GM10248 (cell line): ENCODE data around the gene SSRP1.

Experiments
- CTCF ChIA-PET: fragments of 300-600 bp; sonication (Branson Sonifier 250); formaldehyde crosslinking; extraction: SDS; loops from one replicate; lab custom pipeline; 2021; ENCODE audit warnings: antibody characterized with exemption; lab: Yijun Ruan, JAX
- POLR2A ChIA-PET: fragments of 350-650 bp; sonication (Branson Sonifier 250); formaldehyde crosslinking; extraction: SDS; loops from one replicate; lab custom pipeline; 2020; ENCODE audit warnings: antibody characterized with exemption; lab: Yijun Ruan, JAX
- DNase-seq: peaks from one replicate; pipeline ENCODE4 v3.0.0; 2012; ENCODE audit errors: extremely low spot score
- TF ChIP-seq, protein P1 (sequence below): IDR thresholded peaks from 2 replicates; pipeline ENCODE4 v1.5.1; 2012; ENCODE audit warnings: mild to moderate bottlenecking, low read depth; ENCODE audit errors: extremely low read depth, missing control alignments, control extremely low read depth

The SSRP1 gene

DNA sequence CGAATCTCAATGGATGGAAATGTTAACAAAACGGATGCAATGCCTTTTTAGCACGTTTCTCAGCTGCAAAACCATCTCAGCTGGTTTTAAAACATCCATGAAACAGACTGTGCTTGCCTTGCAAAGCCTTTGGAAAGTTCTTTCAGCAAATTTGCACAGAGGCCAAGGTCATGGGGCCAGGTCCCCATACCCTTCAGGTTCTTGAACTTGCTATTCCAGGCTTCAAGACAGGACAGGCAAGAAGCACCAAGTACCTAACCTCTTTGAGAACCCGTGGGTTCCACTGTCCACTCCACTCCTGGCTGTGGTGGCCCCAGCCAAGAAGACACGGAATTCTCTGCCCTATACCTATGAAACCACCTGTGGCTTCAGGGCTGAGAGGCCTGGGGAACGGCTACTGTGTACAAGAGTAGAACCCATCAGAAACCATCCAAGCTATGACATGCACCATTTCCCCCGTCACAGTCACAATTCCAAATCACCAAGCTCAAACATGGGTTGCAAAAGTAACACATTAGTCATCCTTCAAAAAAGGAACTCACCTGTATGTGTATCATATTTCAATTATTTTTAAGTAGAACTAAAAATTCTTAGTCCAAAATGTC is 27.9 kb downstream of the SSRP1 start:
- TF ChIP-seq, protein P1, sequence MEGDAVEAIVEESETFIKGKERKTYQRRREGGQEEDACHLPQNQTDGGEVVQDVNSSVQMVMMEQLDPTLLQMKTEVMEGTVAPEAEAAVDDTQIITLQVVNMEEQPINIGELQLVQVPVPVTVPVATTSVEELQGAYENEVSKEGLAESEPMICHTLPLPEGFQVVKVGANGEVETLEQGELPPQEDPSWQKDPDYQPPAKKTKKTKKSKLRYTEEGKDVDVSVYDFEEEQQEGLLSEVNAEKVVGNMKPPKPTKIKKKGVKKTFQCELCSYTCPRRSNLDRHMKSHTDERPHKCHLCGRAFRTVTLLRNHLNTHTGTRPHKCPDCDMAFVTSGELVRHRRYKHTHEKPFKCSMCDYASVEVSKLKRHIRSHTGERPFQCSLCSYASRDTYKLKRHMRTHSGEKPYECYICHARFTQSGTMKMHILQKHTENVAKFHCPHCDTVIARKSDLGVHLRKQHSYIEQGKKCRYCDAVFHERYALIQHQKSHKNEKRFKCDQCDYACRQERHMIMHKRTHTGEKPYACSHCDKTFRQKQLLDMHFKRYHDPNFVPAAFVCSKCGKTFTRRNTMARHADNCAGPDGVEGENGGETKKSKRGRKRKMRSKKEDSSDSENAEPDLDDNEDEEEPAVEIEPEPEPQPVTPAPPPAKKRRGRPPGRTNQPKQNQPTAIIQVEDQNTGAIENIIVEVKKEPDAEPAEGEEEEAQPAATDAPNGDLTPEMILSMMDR, result no peak
- no peak for DNase-seq
- ChIA-PET CTCF (interaction anchor here (0.7 to 1.4 kb wide), 2 partner anchors 13 to 57 kb away, joined by 3 read pairs; no protein-coding TSS in a partner anchor), POLR2A (no interaction called here)

DNA sequence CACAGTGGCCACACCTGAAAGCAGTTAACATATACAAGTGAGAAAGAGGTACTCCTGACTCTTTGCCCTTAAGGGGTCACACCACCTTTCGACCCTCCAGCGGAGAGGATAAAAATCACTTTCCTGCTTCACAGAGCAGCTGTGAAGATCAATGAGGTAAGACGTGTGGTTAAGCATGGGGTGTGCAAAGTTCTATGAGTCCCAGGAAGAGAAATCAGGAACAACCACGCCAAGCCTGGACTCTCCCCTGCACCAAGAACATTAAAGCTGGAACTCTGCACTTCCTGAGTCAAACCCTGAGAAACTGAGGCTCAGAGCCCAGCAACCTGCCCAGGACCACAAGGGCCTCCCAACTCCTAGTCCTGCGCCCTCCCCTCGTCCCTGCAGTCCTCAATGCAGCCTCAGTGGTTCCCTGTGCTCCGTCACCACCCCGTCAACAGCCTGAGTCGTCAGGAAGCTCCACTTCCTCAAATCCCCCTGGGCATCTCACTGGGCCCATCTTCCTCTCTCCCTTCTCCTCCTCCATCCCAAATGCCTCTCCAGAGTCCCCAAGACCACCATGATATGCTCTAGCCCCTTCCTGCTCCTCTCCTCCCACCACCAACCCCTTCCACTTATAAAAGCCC is 28.6 kb downstream of the SSRP1 start:
- no peak for DNase-seq
- ChIA-PET POLR2A (no interaction called here), CTCF (interaction anchor here (0.7 to 1.4 kb wide), 2 partner anchors 14 to 57 kb away, joined by 3 read pairs; no protein-coding TSS in a partner anchor)
- TF ChIP-seq, protein P1, result no peak

DNA sequence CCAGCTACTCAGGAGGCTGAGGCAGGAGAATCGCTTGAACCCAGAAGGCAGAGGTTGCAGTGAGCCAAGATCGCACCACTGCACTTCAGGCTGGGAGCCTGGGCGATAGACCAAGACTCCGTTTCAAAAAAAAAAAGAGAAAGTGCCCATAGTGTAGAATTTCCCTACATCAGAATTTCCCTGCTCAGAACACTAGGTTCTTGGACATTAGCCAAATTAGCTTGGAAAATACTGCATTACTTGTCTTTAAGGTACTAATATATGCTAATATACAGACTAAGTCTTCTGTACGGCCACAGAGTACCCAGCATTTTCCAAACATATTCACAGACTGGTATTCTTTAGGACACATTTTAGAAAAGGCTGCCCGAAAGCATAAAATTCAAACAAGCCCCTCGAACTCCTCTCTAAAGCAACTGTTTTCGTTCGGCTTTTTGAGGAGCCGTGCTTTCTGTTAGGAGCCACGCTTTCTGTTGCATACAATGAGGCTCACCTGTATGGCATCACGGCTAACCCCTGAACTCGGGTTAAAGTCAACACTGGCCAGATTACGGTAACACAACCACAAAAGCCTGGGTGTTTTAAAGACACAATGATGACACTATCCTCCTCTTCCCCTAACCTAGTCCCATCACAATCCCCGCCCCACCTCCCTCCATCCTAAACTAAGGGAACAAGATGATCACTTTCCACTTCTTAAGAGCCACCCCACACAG is 29.4 kb downstream of the SSRP1 start:
- POLR2A ChIA-PET, result no interaction called here
- DNase-seq, result no peak
- TF ChIP-seq, protein P1, result no peak
- CTCF ChIA-PET, result no interaction called here

DNA sequence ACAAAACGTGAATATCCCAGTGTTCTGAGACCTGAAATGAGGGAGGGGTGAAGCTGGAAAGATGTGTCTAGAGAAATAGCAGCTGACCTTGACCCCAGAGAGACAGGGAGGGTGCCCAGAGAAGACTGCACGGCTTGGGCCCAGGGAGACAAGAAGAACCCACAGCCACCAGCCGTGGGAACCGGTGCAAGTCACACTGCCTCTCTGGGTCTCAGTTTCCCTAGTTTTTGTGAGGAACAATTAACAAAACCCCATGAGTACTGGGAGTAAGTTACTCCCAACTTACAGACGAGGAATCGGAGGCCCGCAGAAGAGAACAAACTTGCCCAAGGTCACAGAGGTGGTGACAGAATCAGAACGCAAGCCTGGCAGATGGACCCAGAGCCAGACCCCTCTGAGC is 30.2 kb downstream of the SSRP1 start:
- POLR2A ChIA-PET, result no interaction called here
- DNase-seq, result no peak
- CTCF ChIA-PET, result no interaction called here
- TF ChIP-seq, protein P1, result no peak

DNA sequence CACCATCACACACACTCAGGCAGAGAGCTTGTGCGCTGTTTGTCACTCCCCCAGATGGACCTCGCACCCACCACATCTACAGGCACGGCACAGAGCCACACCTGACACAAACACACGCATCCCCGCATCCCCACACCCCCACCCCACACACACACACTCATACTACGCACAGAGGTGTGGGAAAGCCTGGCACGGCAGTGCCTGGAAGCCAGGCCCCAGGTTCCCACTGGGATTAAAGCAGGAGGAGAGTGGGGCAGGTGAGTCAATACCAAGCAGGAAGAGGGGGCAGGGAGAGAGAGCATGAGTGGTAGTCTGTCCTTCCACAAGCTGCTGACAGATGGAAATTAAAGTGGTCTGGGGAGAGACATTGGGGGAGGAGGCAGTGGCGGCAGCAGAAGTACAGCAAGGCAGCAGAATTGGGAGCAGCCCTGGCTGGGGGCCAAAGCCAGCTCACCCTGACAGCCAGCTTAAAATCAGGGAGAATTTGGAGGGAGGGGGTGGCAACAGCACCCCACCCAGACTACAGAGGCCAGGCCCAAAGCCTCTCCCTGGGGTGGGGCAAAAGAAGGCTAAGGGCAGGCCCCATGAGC is 31.6 kb downstream of the SSRP1 start:
- ChIA-PET POLR2A (no interaction called here), CTCF (interaction anchor here (1.1 to 1.7 kb wide), 4 partner anchors 8 to 32 kb away, joined by 3 to 8 read pairs (median 4); no protein-coding TSS in a partner anchor)
- DNase-seq, result no peak
- TF ChIP-seq, protein P1, result no peak
